Stimulated activated naive CD4-positive, alpha-beta T cell treated with Interleukin-2 at 50 U/mL for 16 hours (primary cell): ENCODE data around the gene SLC16A5.
"Not testable (repeated sequence)": the region's sequence is repeated elsewhere in the genome, so short reads cannot be mapped to it uniquely, and the experiment has no call there.

ENCODE experiments used
- DNase-seq: peaks from one replicate; lab custom pipeline; 2025; lab: John Stamatoyannopoulos, UW

Gene SLC16A5, protein sequence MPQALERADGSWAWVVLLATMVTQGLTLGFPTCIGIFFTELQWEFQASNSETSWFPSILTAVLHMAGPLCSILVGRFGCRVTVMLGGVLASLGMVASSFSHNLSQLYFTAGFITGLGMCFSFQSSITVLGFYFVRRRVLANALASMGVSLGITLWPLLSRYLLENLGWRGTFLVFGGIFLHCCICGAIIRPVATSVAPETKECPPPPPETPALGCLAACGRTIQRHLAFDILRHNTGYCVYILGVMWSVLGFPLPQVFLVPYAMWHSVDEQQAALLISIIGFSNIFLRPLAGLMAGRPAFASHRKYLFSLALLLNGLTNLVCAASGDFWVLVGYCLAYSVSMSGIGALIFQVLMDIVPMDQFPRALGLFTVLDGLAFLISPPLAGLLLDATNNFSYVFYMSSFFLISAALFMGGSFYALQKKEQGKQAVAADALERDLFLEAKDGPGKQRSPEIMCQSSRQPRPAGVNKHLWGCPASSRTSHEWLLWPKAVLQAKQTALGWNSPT

DNA sequence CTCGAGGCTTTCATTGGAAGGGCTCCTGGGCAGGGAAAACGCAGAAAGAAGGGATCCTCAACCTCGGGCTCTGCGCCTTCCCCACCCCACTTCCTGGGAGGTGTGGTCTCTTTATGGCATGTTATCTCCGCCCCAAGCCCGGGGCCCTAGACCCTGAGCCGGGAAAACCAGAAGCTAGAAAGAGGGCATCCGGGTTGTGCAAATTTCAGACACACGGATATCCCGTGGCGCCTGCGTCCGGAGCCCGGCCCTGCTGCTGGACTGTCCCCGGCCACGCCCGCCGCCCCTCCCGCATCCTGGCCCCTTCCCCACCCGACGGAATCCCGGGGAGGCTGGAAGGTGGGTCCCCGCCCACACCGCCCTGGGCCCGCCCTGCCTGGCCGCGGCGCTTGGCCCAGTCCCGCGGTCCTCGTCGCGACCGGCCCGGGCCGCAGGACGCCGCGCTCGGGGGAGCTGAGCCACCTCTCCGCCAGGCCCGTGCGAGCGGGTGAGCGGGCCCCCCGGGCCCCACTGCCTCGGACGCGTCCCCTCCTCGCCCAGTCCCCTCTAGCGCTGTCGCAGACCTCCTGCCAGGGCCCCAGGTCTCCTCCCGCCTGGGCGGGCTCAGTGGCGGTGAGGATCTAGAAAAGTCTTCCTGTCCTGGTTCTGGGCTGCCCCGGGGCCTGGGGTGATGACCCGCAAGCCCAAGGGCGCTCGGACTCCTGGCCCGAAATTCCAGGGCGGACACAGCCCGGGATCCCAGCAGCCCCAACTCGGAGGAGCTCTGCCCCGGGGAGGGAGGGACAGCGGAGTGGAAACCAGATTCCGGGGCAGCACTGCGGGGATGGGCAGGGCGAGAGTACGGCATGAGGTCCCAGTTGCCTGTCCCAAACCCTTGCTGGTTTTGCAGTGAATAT lies at the start of gene SLC16A5:
Gene SLC16A5 (plus strand): TSS at position 397 of the 896 bp plus-strand sequence. CDS start 5,683 bp downstream, outside the sequence.
- DNase-seq, result peak; percentile 27

DNA sequence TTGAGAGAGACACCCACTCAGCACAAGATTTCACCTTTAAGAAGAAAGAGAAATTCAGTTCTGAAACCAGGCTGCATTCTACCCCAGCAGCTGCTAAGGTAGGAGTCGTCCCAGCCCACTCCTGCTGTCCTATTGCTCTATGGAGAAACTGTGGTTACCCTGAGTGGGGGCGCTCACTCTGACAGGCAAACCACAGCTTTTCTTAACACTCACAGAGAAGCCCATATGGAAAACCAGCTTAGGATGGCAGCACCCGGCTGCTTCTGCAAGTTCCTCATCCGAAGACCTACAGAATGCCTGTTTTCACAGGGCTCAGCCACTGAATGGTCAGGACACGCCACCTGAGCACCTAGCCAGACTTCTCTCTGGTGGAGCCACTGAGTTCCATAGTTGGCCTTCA lies 48.5 kb upstream of the SLC16A5 start:
- no peak for DNase-seq

DNA sequence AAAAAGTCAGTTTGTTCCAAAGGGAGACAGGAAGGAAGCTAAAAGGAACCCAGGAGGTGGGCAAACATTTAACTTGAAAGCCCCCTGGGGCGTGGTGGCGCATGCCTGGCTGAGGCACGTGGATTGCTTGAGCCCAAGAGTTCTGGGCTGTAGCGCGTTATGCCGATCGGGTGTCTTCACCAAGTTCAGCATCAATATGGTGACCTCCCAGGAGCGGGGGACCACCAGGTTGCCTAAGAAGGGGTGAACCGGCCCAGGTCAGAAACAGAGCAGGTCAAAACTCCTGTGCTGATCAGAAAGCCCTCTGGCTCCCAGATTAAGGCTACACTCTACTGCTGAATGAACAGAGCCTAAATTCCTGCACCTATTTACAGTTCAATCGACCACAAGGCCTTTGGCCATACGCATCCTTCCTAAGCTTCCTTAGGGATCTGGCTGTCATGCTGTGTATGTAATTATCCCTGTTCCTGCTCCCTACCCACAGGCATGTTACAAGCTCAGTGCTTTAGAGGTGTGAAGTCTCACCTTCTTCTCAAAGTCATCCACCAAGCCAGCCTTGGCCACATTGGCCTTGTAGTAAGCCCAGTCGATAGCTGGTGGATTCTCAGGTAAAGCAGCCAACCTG lies 46.0 kb upstream of the SLC16A5 start:
- DNase-seq, result no peak

DNA sequence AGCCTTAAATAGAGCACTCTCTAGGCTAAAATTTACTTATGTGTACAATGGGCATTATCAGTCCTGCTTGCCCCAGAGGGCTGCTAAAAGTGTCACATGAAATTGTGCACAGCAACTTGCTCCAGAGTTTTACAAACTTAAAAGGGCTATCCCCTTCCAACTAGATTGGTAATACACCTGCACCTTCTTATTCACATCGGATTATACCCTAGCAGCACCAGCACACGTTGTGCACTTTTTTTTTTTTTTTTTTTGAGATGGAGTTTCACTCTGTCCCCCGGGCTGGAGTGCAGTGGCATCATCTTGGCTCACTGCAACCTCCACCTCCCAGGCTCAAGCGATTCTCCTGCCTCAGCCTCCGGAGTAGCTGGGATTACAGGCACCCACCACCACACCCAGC lies 44.0 kb upstream of the SLC16A5 start:
- DNase-seq, result not testable (repeated sequence)

DNA sequence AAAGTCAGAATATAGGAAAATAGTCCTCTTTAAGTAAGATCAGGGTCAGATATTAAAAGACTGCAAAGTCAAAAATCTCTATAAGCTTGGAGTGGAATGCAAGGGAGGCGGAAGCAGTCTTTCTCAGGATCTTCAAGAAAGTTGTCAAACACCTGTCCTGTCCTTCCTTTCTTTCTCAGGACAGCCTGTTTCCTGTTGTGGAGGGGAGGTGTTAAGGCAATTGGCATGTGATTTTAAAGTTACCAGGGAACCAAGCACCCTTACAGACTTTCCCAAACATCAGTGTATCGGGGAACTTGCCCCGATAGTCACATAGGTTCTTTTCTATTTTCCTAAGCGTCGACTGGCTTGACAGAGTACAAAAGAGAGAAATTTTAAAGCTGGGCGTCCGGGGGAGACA lies 43.0 kb upstream of the SLC16A5 start:
- DNase-seq, result no peak

DNA sequence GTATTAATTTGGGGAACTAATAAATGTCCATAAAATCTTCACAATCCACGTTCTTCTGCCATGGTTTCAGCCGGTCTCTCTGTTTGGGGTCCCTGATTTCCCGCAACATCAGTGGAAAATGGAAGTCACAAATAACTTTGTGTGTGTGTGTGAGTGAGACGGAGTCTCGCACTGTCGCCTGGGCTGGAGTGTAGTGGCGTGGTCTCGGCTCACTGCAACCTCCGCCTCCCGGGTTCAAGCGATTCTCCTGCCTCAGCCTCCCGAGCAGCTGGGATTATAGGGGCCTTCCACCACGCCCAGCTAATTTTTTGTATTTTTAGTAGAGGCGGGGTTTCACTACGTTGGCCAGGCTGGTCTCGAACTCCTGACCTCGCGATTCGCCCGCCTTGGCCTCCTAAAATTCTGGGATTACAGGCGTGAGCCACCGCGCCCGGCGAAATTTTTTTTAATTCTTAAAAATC lies 41.8 kb upstream of the SLC16A5 start:
- DNase-seq, result not testable (repeated sequence)

DNA sequence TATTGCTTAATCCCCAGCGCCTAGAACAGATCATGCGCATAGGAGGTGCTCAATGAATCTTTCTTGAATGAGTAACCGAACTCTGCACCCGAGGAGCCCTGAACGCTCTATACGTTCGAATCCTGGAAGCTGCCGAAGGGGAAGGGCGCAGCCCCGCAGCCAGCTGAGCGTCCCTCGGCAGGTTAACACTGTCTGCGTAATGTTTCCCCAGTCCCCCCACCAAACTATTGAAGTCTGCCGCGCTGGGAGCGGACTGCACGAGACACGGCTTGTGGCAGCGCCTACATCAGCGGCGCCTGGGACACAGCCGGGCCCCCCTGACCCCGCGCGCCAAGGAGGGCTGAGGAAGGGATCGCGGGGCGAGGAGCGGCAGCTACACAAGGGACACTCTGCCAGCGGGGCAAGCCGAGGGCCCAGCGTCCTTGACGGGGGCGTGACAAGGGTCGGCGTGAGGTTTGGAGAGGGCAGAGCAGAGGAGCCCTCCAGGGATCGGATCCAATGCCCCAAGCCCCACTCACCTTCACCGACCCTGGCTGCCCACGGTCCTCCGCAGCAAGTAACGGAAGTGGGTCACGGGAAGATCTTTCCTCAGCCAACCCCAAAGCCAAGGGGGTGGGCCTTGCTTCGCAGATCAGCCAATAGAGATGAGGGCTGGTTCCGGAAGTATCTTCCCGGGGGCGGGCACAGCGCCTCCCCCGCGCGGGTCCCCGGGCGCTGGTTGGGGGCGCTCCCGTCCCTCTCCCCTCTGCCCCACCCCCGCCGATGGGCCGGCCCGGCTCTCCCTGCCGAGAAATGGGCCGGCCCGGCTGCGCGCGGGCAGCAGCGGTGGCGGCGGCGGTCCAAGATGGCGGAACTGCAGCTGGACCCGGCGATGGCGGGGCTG lies 41.1 kb upstream of the SLC16A5 start, which contains the start of the genes ATP5PD and KCTD2:
Gene ATP5PD (minus strand): TSS at position 563 of the 883 bp plus-strand sequence. CDS start 4,319 bp downstream, outside the sequence.
Gene KCTD2 (plus strand): TSS at position 819 of the 883 bp plus-strand sequence. CDS start 26 bp downstream, at position 845.
- DNase-seq, result peak; percentile 94

DNA sequence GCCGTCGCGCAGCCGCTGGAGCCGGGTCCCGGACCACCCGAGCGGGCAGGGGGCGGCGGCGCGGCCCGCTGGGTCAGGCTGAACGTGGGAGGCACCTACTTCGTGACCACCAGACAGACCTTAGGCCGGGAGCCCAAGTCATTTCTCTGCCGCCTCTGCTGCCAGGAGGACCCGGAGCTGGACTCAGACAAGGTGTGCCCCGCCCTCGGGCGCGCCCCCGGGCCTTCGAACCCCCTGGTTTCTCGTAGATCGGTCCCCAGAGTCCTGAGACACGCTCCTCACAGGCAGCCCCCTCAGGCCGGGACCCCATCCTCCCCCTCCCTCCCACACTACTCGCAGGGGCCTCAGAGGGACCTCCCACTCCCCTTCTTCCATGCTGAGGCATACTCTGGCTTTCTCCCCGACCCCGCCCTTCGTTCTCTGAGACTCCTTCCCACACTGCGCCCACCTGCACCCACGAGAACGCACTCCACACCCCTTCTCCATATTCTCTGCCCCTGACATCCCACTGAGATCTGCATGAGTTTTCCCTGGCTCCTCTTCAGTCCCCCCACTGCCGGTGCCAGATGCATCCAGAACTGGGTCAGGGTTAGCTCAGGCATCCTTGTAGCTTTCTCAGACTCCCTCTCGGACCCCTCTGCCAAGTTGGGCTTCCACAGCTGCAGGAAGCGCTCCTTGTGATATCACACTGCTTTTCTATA lies 40.2 kb upstream of the SLC16A5 start:
- peak; percentile 25 for DNase-seq

DNA sequence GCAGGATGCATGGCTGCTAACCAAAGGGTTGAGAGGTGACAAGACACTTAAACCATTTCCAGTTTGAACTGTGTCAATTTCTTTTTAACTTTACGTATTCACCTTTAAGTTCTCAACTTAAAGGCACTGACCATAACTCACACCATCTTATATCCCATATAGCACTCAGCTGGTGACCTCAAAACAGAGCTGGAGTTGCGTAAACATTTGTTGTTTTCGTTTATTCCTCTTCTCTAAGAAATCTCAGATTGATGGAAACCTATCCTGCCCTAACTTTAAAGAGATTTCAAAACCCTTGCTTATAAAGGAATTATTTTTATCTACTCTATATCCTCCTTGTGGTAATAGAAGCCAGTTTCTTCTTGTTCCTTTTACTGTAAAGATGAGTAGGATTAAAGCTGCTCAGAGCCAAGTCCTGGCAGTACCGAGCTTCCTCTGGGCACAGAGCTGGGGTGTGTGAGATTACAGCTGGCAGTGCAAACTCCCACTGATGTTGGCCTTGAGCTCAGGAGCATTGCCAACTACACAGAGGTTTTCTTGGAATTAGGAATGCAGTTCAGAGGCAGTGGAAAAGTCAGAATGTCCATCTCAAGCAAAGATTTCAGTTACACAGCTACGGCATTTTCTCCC lies 39.4 kb upstream of the SLC16A5 start:
- no peak for DNase-seq

DNA sequence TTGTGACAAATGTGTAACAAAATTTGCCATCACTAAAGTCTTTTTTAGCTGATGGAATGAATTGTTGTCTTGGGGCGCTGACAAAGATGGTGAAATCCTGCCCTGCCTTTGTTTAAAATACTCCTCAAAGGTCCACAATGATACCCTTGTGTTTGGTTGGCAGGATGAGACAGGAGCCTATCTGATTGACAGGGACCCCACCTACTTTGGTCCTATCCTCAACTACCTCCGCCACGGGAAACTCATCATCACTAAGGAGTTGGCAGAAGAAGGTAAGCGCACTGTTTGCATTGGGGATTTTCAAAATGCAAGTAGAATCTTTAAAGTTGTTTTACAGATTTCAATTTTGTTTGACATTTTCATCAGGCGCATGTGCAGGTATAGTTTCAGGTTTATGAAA lies 38.7 kb upstream of the SLC16A5 start:
- no peak for DNase-seq

DNA sequence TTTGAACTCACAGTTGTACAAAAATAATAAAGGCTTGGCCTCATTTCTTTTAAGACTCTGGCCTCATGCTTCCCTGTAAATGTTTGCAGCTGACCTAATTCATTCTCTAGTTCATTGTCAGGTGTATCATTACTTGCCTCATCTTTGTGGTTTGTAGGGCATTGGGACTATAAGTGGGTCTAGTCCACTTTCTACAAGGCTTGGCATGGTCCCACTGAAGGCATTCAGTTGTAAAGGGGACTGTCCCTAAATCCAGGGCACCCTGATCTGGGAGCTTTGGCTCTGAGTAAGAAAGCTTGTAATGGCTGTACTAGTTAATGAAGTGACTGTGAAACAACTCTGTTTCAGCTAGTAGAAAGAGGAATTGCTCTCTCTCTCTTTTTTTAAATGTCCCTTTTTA lies 38.0 kb upstream of the SLC16A5 start:
- no peak for DNase-seq

DNA sequence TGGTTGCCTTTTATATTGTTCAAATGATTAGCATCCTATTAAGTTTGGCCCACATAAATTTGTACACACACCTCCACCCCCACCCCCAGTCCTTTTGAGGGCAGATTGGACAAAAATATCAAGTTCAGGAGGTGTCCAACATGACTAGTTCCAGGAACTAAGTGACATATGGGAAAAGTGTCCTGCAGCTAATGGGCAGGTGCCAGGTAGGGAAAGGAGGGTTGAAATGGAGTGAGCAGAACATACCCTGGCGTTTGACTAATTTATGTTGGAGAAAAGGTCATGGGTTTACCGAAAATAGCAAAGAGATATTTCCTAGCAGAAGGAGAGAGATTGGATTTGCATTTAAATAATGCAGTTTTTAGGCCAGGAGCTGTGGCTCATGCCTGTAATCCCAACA lies 35.8 kb upstream of the SLC16A5 start:
- DNase-seq, result no peak

DNA sequence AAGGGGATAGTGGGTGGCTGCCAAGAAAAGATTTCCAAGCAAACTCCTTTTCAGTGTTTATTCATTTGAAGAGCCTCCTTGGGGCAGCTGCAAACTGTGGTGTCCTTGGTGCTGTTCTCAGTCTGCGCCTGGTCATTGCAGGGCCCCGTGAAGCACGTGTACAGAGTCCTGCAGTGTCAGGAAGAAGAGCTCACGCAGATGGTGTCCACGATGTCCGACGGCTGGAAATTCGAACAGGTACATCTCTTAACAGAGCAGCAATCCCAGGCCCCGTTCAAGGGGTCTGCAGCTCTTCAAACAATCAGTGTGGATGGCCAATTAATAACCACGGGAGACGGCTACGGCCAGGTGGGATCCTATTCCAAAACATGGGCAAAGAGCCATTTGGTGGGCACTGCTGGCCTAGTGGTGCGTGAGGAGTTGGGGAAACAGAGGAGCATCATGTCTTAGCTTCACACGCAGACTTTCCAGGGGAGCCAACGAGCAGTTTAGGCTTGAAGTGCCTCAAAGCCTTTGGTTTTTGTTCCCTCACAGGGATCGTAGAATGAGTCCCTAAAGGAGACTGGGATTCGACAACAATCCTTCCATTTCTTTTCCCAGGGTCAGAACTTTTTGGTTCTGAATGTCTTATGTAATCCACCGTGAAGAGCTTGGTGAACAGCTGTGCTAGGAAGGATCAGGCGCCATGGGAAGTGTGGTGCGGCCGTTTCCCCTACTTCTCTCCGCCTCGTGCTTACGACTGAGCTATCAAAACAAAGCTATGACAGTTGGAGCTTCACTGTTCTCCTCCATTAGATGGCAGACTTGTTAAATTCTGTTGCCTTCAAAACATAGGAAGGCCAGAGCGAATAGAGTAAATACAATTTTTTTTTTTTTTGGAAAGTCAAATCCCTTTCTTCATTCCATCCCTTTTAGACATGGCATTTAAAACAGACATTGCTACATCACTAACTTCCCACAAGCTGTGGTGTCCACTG lies 28.1 kb upstream of the SLC16A5 start:
- no peak for DNase-seq

DNA sequence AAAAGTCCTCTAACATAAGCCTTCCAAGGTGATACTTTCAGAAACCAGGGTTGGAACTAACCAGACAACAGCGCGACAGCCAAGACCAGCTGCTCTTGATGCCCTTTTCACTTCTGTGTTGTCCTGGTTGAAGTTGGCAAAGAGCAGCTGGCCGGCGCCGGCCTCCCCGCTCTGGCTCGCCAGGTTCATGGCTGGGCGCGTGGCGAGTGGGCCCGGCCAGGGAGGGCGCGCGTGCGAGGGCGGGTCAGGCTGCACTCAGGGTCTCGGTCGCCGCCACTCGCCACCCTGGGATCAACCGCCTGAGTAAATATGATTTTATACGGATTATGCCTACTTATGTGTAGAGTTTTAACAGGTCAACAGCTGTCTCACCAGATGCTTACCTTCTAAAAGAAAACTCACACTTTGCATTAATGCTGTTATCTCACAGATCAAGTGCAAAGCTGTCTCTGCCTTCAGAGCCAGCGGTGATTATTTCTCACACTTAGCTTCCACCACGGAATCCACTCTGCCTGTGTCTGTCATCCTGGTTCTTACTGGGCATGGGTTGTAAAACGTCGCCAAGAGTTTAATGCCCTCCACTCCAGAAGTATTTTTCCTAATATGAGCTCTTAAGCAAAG lies 27.2 kb upstream of the SLC16A5 start:
- no peak for DNase-seq

DNA sequence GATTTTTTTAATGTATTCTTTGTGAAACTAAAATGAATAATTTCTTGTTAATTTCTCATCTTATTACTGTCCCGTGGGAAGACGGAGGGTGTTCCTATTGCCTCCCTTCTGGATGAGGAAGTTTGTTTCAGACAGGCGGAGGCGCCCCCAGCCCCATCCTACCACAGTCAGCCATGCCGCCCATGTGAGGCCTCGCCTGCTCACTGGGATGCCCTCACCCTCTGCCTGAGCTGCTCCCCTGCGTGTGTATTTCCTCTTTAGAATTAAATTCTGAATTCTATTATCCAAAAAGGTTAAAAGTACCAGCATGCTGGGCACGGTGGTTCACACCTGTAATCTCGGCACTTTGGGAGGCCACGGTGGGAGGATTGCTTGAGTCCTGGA lies 26.7 kb upstream of the SLC16A5 start:
- no peak for DNase-seq

DNA sequence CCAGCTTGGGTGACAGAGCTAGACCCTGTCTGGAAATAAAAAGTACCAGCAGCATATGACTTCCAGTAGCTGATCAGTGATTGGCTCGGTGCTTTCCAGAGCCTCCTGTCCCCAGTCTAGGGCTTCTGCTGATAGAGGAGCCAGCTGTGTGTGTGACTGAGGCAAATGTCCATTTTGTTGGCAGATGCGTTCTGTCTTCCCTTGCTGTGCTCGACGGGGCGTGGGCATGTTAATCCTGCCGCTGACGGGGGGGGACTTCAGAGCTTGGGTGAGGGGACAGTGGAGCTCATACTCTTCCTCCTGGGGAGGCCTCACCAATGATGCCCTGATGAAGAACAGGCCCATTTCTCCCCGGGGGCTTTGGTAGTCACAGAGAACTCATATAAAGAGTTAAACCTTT lies 26.1 kb upstream of the SLC16A5 start:
- no peak for DNase-seq

DNA sequence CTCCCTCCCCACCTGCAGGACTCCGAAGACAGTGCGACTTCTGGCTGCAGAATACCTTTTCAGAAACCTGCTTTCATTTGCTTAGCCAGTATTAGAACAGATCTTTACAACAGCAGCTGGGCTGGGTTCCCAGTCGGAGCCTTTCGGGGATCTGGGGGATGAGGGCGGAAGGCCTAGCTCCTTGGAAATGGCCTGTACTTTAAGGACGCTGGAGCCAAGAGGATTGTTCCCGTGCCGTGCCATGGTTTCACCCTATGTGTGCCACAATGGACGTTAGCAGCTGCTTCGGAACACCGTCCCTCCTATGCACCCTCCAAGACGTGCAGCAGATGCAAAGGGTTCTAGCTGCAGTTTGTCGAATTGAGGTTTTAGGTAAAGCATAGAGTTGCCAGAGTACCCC lies 24.6 kb upstream of the SLC16A5 start:
- DNase-seq, result no peak

DNA sequence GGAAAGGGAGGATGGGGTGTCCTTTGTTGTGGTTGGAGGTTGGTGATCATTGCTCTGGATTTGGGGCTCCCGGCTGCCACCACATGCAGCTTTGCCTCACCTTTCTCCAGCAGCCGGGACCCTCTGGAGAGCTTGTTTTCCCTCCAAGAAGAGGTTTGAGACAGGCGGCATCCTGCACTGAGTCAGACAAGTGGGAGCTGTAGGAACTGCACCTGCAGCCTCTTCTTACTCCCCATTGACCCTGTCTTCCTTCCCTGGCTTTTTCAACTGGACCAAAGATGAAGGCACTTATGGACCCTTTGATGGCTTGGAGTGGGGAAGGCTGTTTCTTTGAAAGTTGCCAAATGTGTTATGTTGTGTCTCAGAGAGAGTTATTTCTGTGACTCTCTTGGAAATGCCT lies 24.1 kb upstream of the SLC16A5 start:
- DNase-seq, result no peak
